HG03064 (cell line): ENCODE data around the gene CDK6.

Experiments
- ATAC-seq: cut with Tn5 transposase; IDR thresholded peaks from one replicate; pipeline ENCODE4 v1.9.1; 2021; ENCODE audit warnings: low read depth; ENCODE audit not compliant: unreplicated experiment

The CDK6 gene

GRCh38 chr7:92655346-92655884 lies 181.0 kb downstream of the CDK6 start:
- no peak for ATAC-seq

GRCh38 chr7:92653136-92653535 lies 183.2 kb downstream of the CDK6 start:
- no peak for ATAC-seq

GRCh38 chr7:92652536-92652935 lies 183.8 kb downstream of the CDK6 start:
- no peak for ATAC-seq

- no peak for ATAC-seq
These were observed 186.0 kb downstream of the CDK6 start for GRCh38 chr7:92650391-92650790.

- peak; percentile 42 for ATAC-seq
These were observed 188.3 kb downstream of the CDK6 start for GRCh38 chr7:92648067-92648466.

GRCh38 chr7:92647652-92648051 lies 188.7 kb downstream of the CDK6 start:
- ATAC-seq = no peak

- peak; percentile 43 for ATAC-seq
These were observed 189.3 kb downstream of the CDK6 start for GRCh38 chr7:92647011-92647625.

GRCh38 chr7:92645114-92646061 lies 191.0 kb downstream of the CDK6 start:
- ATAC-seq = no peak

GRCh38 chr7:92644406-92645113 lies 191.8 kb downstream of the CDK6 start:
- ATAC-seq = no peak

GRCh38 chr7:92643821-92644220 lies 192.6 kb downstream of the CDK6 start:
- no peak for ATAC-seq

- peak; percentile 62 for ATAC-seq
These were observed 194.4 kb downstream of the CDK6 start for GRCh38 chr7:92641921-92642511.

- no peak for ATAC-seq
These were observed 196.4 kb downstream of the CDK6 start for GRCh38 chr7:92639966-92640365.

- ATAC-seq = no peak
These were observed 197.0 kb downstream of the CDK6 start for GRCh38 chr7:92639213-92639896.

GRCh38 chr7:92636018-92636560 lies 200.3 kb downstream of the CDK6 start:
- ATAC-seq = no peak

GRCh38 chr7:92635538-92635937 lies 200.8 kb downstream of the CDK6 start:
- no peak for ATAC-seq

GRCh38 chr7:92634924-92635519 lies 201.4 kb downstream of the CDK6 start:
- ATAC-seq = peak; percentile 28

- no peak for ATAC-seq
These were observed 202.2 kb downstream of the CDK6 start for GRCh38 chr7:92634205-92634604.

GRCh38 chr7:92633211-92633906 lies 203.0 kb downstream of the CDK6 start:
- ATAC-seq = no peak

- no peak for ATAC-seq
These were observed 203.6 kb downstream of the CDK6 start for GRCh38 chr7:92632791-92633190.
